Ishikawa (cell line): ENCODE data around the gene OR51B2.

Experiments
- CEBPB ChIP-seq: IDR thresholded peaks from 2 replicates; pipeline ENCODE4 v1.6.1; 2012
- CREB1 ChIP-seq: IDR thresholded peaks from 2 replicates; pipeline ENCODE4 v1.6.1; 2012; ENCODE audit warnings: low read depth
- EGR1 ChIP-seq: IDR thresholded peaks from 2 replicates; pipeline ENCODE4 v1.6.1; 2012
- EP300 ChIP-seq: IDR thresholded peaks from 2 replicates; pipeline ENCODE4 v1.6.1; 2012; ENCODE audit warnings: borderline replicate concordance
- FOXM1 ChIP-seq: IDR thresholded peaks from 2 replicates; pipeline ENCODE4 v1.6.1; 2012; ENCODE audit warnings: low read depth, borderline replicate concordance
- RAD21 ChIP-seq: IDR thresholded peaks from 2 replicates; pipeline ENCODE4 v1.6.1; 2012; ENCODE audit warnings: low read depth
- TAF1 ChIP-seq: IDR thresholded peaks from 2 replicates; pipeline ENCODE4 v1.6.1; 2012; ENCODE audit warnings: low read depth, mild to moderate bottlenecking
- TCF12 ChIP-seq: IDR thresholded peaks from 2 replicates; pipeline ENCODE4 v1.6.1; 2012; ENCODE audit warnings: low read depth
- YY1 ChIP-seq: IDR thresholded peaks from 2 replicates; pipeline ENCODE4 v1.6.1; 2012; ENCODE audit warnings: low read depth
- ZBTB7A ChIP-seq: IDR thresholded peaks from 2 replicates; pipeline ENCODE4 v1.6.1; 2012; ENCODE audit warnings: low read depth
- TF ChIP-seq, protein P1 (sequence below): IDR thresholded peaks from 2 replicates; pipeline ENCODE4 v1.6.1; 2012; ENCODE audit warnings: low read depth, mild to moderate bottlenecking

- TF ChIP-seq TAF1 = no peak
- no peak for TF ChIP-seq ZBTB7A
- TF ChIP-seq, protein P1, sequence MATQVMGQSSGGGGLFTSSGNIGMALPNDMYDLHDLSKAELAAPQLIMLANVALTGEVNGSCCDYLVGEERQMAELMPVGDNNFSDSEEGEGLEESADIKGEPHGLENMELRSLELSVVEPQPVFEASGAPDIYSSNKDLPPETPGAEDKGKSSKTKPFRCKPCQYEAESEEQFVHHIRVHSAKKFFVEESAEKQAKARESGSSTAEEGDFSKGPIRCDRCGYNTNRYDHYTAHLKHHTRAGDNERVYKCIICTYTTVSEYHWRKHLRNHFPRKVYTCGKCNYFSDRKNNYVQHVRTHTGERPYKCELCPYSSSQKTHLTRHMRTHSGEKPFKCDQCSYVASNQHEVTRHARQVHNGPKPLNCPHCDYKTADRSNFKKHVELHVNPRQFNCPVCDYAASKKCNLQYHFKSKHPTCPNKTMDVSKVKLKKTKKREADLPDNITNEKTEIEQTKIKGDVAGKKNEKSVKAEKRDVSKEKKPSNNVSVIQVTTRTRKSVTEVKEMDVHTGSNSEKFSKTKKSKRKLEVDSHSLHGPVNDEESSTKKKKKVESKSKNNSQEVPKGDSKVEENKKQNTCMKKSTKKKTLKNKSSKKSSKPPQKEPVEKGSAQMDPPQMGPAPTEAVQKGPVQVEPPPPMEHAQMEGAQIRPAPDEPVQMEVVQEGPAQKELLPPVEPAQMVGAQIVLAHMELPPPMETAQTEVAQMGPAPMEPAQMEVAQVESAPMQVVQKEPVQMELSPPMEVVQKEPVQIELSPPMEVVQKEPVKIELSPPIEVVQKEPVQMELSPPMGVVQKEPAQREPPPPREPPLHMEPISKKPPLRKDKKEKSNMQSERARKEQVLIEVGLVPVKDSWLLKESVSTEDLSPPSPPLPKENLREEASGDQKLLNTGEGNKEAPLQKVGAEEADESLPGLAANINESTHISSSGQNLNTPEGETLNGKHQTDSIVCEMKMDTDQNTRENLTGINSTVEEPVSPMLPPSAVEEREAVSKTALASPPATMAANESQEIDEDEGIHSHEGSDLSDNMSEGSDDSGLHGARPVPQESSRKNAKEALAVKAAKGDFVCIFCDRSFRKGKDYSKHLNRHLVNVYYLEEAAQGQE = no peak
- no peak for TF ChIP-seq EGR1
- TF ChIP-seq TCF12 = no peak
- TF ChIP-seq EP300 = no peak
- TF ChIP-seq RAD21 = no peak
- no peak for TF ChIP-seq CEBPB
- TF ChIP-seq CREB1 = no peak
- TF ChIP-seq FOXM1 = no peak
- no peak for TF ChIP-seq YY1
These were observed 38.0 kb upstream of the OR51B2 start for GRCh38 chr11:5362017-5362625.
